ENCODE measurements around the gene KRTAP12-2.

DNA sequence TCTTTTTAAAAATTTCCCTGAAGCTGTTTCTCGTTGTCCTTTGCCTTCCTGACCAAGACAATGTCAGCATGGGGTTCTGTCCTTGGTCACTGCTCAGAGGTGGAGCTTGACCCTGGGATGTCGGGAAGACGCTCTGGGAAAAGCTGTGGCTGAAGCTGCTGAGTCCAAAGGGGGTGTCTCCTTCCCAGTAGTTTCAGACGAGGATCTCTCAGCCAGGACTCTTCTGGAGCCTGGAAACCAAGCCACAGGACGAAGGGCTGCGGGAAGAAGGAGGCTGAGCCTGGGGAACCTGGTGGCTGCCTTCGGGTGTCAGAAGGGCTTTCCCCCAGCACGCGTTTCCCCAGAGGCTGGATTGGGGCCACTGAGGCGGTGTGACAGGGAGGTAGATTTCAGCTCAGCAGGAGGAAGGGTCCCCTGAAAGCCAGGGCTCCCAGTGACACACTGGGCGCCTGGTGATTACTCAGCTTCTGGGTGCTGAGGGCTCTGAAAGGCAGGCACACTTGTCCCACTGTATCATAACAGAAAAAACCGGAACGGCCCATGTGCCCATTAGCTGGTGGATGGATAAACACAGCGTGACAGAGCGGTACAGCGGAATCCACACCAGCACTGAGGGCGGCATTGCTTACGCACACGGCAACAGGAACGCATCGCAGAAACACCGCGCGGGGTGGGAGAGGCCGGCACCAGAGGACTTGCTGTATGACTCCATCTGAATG is 20.3 kb upstream of the KRTAP12-2 start:
- TF ChIP-seq, protein P1, sequence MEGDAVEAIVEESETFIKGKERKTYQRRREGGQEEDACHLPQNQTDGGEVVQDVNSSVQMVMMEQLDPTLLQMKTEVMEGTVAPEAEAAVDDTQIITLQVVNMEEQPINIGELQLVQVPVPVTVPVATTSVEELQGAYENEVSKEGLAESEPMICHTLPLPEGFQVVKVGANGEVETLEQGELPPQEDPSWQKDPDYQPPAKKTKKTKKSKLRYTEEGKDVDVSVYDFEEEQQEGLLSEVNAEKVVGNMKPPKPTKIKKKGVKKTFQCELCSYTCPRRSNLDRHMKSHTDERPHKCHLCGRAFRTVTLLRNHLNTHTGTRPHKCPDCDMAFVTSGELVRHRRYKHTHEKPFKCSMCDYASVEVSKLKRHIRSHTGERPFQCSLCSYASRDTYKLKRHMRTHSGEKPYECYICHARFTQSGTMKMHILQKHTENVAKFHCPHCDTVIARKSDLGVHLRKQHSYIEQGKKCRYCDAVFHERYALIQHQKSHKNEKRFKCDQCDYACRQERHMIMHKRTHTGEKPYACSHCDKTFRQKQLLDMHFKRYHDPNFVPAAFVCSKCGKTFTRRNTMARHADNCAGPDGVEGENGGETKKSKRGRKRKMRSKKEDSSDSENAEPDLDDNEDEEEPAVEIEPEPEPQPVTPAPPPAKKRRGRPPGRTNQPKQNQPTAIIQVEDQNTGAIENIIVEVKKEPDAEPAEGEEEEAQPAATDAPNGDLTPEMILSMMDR (IDR thresholded peaks at IDR 0.05; ENCODE audit: low read depth, low read length, missing input control) = no peak
- no peak for TF ChIP-seq HNF4G (IDR thresholded peaks at IDR 0.05)
- no peak for TF ChIP-seq YY1 (IDR thresholded peaks at IDR 0.05)
- TF ChIP-seq SP1 (IDR thresholded peaks at IDR 0.05) = no peak
- TF ChIP-seq, protein P2, sequence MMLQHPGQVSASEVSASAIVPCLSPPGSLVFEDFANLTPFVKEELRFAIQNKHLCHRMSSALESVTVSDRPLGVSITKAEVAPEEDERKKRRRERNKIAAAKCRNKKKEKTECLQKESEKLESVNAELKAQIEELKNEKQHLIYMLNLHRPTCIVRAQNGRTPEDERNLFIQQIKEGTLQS (IDR thresholded peaks at IDR 0.05) = no peak
- TF ChIP-seq, protein P3, sequence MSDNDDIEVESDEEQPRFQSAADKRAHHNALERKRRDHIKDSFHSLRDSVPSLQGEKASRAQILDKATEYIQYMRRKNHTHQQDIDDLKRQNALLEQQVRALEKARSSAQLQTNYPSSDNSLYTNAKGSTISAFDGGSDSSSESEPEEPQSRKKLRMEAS (IDR thresholded peaks at IDR 0.05) = no peak
- no peak for TF ChIP-seq TAF1 (conservative IDR thresholded peaks at IDR 0.05)
- no peak for TF ChIP-seq JUND (IDR thresholded peaks at IDR 0.05)
- TF ChIP-seq RXRA (IDR thresholded peaks at IDR 0.05) = no peak
- TF ChIP-seq, protein P4, sequence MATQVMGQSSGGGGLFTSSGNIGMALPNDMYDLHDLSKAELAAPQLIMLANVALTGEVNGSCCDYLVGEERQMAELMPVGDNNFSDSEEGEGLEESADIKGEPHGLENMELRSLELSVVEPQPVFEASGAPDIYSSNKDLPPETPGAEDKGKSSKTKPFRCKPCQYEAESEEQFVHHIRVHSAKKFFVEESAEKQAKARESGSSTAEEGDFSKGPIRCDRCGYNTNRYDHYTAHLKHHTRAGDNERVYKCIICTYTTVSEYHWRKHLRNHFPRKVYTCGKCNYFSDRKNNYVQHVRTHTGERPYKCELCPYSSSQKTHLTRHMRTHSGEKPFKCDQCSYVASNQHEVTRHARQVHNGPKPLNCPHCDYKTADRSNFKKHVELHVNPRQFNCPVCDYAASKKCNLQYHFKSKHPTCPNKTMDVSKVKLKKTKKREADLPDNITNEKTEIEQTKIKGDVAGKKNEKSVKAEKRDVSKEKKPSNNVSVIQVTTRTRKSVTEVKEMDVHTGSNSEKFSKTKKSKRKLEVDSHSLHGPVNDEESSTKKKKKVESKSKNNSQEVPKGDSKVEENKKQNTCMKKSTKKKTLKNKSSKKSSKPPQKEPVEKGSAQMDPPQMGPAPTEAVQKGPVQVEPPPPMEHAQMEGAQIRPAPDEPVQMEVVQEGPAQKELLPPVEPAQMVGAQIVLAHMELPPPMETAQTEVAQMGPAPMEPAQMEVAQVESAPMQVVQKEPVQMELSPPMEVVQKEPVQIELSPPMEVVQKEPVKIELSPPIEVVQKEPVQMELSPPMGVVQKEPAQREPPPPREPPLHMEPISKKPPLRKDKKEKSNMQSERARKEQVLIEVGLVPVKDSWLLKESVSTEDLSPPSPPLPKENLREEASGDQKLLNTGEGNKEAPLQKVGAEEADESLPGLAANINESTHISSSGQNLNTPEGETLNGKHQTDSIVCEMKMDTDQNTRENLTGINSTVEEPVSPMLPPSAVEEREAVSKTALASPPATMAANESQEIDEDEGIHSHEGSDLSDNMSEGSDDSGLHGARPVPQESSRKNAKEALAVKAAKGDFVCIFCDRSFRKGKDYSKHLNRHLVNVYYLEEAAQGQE (IDR thresholded peaks at IDR 0.05) = no peak
- TF ChIP-seq, protein P5, sequence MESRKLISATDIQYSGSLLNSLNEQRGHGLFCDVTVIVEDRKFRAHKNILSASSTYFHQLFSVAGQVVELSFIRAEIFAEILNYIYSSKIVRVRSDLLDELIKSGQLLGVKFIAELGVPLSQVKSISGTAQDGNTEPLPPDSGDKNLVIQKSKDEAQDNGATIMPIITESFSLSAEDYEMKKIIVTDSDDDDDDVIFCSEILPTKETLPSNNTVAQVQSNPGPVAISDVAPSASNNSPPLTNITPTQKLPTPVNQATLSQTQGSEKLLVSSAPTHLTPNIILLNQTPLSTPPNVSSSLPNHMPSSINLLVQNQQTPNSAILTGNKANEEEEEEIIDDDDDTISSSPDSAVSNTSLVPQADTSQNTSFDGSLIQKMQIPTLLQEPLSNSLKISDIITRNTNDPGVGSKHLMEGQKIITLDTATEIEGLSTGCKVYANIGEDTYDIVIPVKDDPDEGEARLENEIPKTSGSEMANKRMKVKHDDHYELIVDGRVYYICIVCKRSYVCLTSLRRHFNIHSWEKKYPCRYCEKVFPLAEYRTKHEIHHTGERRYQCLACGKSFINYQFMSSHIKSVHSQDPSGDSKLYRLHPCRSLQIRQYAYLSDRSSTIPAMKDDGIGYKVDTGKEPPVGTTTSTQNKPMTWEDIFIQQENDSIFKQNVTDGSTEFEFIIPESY (IDR thresholded peaks at IDR 0.05) = no peak

All from liver (tissue), 3 donors.